Activated T-cell treated with anti-CD3 and anti-CD28 coated beads, Interleukin-2, amount 50 U/mL, for 4 hours (primary cell): Measurements from ENCODE around the gene YIPF5. TPM values are rescaled to one million over a fixed set of nuclear protein-coding genes. Genes with fewer than 3 reads are reported as not detected.
A peak's percentile ranks its signal among the peaks of the same experiment; 100 is the strongest.

ENCODE experiments used
- ATAC-seq, 2 donors: fragments of 200-7000 bp; cut with Tn5 transposase; one replicate each; pipeline ENCODE4 v1.10.0; 2021
- DNase-seq: peaks from one replicate; pipeline ENCODE4 v3.0.0-alpha.2; 2020
- H3K27me3 Mint-ChIP-seq: one replicate; pipeline ENCODE4 v1.8.0; 2021; ENCODE audit warnings: low read depth, mixed read lengths
- H3K36me3 Mint-ChIP-seq: one replicate; pipeline ENCODE4 v1.8.0; 2022; ENCODE audit warnings: mixed read lengths; ENCODE audit not compliant: insufficient read depth
- H3K4me1 Mint-ChIP-seq: one replicate; pipeline ENCODE4 v1.8.0; 2021; ENCODE audit warnings: low read depth, mixed read lengths
- H3K4me3 Mint-ChIP-seq: one replicate; pipeline ENCODE4 v1.8.0; 2021; ENCODE audit warnings: mild to moderate bottlenecking, moderate library complexity, mixed read lengths
- H3K9me3 Mint-ChIP-seq: one replicate; pipeline ENCODE4 v1.8.0; 2021; ENCODE audit warnings: mixed read lengths
- total RNA-seq, 3 donors: library from RNA; stranded (reverse); gene quantifications; one replicate each; pipeline ENCODE4 v1.2.1, GENCODE V29; 2021

Gene YIPF5
- 10 to 100 TPM; 27.2 to 32.2 (median 30.8) TPM for total RNA-seq

DNA sequence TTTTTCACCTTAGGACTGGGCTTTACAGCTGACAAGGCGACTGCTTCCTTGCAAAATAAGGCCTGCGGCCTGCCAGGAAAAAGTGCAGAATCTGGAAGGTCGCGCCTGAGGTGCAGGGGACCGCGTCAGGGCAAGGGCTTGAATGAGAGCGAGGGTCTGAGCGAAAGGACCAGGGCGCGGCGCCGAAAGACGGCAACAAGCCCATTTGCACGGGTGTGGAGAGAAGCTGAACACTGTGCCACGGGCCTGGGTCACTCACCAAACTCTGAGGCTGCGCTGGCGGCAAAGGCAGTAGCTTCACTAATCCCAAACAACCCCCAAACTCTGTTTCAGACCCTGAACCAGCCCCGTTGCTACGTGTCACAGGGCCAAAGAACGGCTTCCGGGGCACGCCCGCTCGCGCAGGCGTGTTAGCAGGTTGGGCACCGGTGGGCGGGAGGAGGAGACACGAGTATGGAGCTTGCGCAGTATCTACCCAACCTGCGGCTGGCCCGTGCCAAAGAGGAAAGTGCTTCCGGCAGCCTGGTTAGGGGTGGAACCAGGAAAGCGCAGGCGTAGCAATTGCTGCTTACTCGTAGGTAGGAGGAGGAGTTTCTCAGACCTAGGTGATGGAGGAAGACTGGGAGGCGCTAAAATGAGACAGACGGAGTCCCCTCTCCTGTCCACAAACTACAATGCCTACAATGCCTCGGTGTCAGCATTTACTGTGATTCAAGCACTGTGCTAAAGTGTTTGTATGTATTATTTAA is at the start of gene YIPF5, which contains the start of gene KCTD16:
YIPF5 (minus strand) TSS at position 384 of the 749 bp plus-strand sequence. CDS start 704 bp downstream, outside the sequence.
KCTD16 (plus strand) TSS at position 598 of the 749 bp plus-strand sequence.
- ATAC-seq, result peak; percentile 99

DNA sequence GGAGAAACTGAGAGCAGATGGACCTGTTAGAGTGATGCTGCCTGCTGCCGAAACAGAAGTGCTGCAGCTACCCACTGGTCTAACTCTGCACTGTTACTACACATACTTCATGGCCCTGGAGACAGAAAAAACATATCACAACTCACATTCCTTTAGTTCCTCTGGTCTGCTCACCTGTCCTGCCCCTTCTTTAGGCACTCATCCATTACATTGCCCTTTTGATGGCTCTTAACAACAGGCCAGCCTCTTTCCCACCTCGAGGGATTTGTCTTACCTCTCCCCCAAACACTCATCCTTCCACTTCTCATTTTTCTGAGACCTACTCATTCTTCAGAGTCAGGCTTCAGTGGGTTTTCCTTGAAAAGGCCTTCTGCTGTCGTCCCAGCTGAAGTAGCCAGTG is 49.4 kb upstream of the YIPF5 start:
- Mint-ChIP-seq H3K4me3 (no peak overlapping the region), H3K9me3 (no peaks in the 10 kb centered on the region), H3K27me3 (peaks cover 11% of the 10 kb centered on the region), H3K4me1 (no peaks in the 10 kb centered on the region), H3K36me3 (no peaks in the 10 kb centered on the region)
- DNase-seq (no peak), ATAC-seq (no peak)

More for the DNA sequence above, at the start of gene YIPF5, which contains the start of gene KCTD16:
- Mint-ChIP-seq H3K9me3 (no peaks in the 10 kb centered on the region), H3K36me3 (peaks cover 15% of the 10 kb centered on the region), H3K4me1 (peaks cover 45% of the 10 kb centered on the region), H3K4me3 (peak within 1 kb of the TSS; percentile 98), H3K27me3 (no peaks in the 10 kb centered on the region)
- peak; percentile 96 for DNase-seq

DNA sequence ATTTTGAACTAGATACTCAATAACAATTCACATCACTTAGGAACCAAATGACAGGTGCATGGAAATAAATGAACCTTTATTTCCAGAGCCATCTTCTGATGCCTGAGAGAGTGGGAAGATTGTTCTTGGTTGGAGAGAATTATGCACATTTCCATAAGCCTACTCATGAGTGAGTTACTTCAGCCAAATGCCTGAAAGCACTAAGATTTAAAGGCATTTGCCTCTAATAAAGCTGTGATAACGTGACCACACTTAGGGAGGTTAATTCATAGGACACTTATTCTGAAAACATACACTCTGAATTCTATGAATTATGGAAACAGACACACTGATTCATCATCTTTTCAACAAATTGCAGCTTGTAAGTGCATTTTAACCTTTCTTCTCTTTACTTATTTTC is 40.2 kb upstream of the YIPF5 start:
- H3K4me1 Mint-ChIP-seq, result no peaks in the 10 kb centered on the region
- no peaks in the 10 kb centered on the region for H3K9me3 Mint-ChIP-seq
- ATAC-seq, result no peak
- H3K27me3 Mint-ChIP-seq, result peaks cover 40% of the 10 kb centered on the region
- no peak overlapping the region for H3K4me3 Mint-ChIP-seq
- DNase-seq, result no peak
- H3K36me3 Mint-ChIP-seq, result no peaks in the 10 kb centered on the region

DNA sequence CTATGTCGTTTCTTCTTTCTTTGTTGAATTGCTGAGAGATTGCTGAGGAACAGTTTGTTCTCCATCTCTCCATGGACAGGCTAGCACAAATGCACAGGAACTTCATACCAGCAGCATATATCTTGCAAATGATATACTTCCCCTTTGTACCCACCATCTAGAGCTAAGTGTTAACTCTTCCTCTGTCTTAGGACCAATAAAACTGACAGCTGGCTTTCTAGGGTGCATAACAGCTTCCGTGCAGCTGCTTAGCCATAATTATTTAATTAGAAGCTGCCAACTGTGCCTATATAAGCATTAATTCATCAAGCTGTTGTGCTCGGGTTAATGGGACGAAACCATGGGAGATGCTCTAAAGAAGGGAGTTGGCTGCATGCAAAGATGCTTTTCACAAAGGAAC is 38.9 kb upstream of the YIPF5 start:
- H3K4me1 Mint-ChIP-seq, result peaks cover 3% of the 10 kb centered on the region
- no peak overlapping the region for H3K4me3 Mint-ChIP-seq
- DNase-seq (no peak), ATAC-seq (no peak)
- no peaks in the 10 kb centered on the region for H3K9me3 Mint-ChIP-seq
- no peaks in the 10 kb centered on the region for H3K36me3 Mint-ChIP-seq
- peaks cover 46% of the 10 kb centered on the region for H3K27me3 Mint-ChIP-seq

DNA sequence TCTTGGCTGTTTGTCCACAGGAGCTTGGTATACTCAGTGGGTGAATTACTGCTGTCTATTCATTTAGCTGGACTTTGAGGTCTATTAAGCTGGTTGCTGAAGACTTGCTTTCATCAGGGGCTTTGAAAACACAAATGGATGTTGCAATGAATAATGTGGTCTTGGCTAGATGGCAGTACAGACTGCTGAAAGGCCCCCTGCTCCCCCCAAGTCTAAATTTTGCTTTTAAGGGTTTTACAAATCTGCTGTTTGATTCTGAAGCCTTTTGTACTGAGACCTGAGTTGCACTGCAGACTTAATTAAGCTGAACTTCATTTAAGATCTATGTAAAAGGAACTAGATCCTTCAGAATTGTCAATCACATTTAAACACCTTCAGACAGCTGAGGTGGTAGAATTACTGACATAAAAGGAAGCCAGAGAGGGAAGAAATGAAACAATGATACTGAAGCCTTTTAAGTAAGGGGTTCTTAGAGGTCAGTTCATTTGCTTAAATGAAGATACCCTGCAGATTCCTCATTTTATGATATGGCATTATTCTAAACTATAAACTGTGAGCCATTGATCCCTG is 37.5 kb upstream of the YIPF5 start:
- DNase-seq (no peak), ATAC-seq (no peak)
- Mint-ChIP-seq H3K36me3 (no peaks in the 10 kb centered on the region), H3K4me1 (peaks cover 3% of the 10 kb centered on the region), H3K4me3 (no peak overlapping the region), H3K27me3 (peaks cover 46% of the 10 kb centered on the region), H3K9me3 (no peaks in the 10 kb centered on the region)

DNA sequence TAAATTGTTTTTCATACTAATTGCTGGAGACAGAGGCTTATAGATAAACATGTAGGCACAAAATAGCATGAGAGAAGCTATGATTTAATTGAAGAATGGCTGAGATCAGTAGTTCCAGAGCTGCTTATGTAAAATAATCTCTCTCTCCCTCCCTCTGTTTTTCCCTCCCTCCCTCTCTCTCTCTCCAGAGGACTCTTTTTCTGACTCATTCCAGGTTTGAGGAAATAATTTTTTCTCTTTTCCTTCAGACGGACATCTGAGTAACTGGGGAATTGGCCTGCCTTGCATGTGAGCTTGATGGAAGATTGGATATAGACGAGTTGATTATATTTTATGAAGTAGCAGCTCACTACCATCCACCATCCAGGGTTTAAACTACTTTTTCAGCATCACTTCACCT is 35.7 kb upstream of the YIPF5 start:
- no peaks in the 10 kb centered on the region for H3K36me3 Mint-ChIP-seq
- no peak for DNase-seq
- peaks cover 3% of the 10 kb centered on the region for H3K4me1 Mint-ChIP-seq
- peaks cover 48% of the 10 kb centered on the region for H3K27me3 Mint-ChIP-seq
- no peak overlapping the region for H3K4me3 Mint-ChIP-seq
- H3K9me3 Mint-ChIP-seq, result no peaks in the 10 kb centered on the region
- ATAC-seq, result no peak

DNA sequence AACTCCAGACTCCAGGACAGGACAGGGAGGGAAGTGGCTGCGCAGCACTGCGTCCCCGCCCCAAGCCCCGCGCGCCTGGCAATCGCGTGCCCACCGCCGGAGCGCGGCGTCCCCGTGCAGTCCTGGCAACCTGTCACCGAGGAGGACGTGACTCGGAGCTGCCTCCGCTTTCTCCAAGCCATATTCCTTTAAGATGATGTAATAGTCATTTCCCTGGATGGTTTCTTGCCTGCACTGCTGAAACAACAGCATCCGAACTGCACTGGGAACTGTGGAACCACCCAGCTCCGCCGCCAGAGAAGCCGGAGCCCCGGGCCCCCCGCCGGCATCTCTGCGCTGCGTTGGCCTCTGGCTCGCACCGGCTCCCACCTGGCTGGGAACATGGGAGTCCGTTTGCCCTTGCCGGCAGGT is 34.7 kb upstream of the YIPF5 start:
- H3K4me3 Mint-ChIP-seq, result no peak overlapping the region
- DNase-seq, result no peak
- ATAC-seq, result no peak
- peaks cover 56% of the 10 kb centered on the region for H3K27me3 Mint-ChIP-seq
- H3K36me3 Mint-ChIP-seq, result no peaks in the 10 kb centered on the region
- H3K4me1 Mint-ChIP-seq, result peaks cover 3% of the 10 kb centered on the region
- no peaks in the 10 kb centered on the region for H3K9me3 Mint-ChIP-seq

DNA sequence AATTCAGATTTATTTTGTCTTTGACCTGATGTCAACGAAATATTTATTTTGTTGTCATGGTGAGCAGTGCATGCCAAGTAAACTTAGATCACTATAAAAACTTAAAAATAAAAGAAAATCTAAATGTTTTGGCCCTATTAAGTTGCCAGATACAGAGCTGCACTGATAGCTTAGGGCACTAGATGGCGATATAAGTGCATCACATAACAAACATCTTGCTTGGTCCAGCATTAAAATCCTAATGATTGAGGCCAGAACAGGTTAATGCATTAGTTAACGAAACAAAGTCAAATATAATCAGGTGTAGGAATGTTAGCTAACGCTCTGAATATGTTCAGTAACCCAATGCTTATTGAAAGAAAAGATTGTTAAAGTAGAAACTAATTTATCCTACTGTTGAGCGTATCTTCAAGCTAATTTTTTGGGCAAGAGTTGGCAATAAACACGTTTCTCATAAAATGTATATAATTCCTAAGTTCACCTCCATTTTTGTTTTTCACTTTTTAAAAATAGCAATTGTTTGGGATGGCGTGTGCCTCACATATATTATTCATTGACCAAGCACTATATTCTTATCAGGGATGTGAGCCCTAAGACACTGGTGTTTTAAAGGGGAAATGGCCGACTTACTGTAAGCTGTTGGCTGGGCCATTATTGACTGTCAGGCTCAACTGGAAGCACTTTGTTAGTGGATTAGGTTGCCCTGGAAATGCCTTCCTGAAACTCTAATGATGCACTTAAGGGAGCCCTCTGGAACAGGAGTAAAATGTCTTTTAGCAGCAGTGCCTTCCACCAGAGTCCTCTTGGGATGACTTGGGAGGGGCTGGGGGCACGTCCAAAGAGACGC is 33.5 kb upstream of the YIPF5 start:
- ATAC-seq (peak; percentile 51 to 73), DNase-seq (peak; percentile 15)
- Mint-ChIP-seq H3K4me3 (no peak overlapping the region), H3K36me3 (no peaks in the 10 kb centered on the region), H3K4me1 (peaks cover 3% of the 10 kb centered on the region), H3K27me3 (peaks cover 59% of the 10 kb centered on the region), H3K9me3 (no peaks in the 10 kb centered on the region)

DNA sequence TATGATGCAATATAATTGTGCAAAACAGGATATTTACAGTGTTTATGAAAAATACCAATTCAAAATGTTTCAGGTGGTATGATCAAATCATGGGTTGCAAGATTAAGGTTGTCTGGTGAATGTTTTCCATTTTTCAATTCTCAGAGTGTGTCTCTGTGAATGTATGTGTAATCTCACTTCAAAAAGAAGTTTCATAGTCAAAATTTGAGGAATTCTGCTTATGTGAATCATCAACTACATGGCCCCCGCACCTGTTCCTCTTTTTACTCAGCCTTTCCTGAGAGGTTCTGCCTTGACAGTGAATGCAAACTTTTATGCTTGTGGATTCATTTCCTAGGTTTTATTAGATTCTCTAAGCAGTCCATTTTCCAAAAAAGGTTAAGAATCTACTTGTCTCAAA is 32.3 kb upstream of the YIPF5 start:
- Mint-ChIP-seq H3K27me3 (peaks cover 58% of the 10 kb centered on the region), H3K4me3 (no peak overlapping the region), H3K4me1 (peaks cover 3% of the 10 kb centered on the region), H3K36me3 (no peaks in the 10 kb centered on the region), H3K9me3 (no peaks in the 10 kb centered on the region)
- ATAC-seq (no peak), DNase-seq (no peak)

DNA sequence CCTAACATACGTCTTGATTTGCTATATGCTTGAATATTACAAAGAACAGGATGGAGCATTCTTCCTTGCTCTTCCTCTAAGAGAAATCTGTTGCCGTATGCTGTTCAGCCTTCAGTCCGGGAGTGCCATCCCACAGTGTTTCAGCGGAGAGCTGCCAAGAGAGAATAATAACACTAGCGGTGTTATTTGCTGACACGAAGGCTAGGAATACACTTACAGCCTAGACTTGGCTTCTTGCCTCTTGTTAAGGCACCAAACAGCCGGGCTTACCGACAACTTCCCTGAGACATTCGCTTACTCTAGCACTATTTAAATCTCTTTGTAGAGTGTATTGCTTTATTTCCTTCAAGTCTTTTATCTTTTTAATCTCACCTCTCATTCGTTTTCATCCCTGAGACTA is 31.6 kb upstream of the YIPF5 start:
- Mint-ChIP-seq H3K4me1 (peaks cover 3% of the 10 kb centered on the region), H3K36me3 (no peaks in the 10 kb centered on the region)

DNA sequence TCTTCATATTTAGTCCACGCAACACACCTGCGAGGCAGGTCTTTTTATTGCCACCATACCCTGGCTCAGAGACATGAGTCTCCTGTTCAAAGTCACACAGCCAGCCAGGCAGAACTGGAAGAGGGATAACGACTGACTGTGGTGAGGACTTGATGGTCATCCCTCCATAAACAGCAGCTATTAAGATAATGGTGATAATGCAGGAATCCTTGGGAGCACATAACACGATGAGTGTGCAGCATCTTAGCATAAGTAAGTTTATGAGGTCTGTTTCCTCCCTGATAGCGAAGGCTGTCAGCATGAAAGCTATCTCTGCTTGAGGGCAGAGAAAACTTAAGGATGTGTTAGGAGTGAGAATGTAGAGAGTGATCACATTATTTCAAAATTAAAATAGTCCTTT is 31.1 kb upstream of the YIPF5 start:
- H3K9me3 Mint-ChIP-seq, result no peaks in the 10 kb centered on the region
- H3K36me3 Mint-ChIP-seq, result no peaks in the 10 kb centered on the region
- ATAC-seq (no peak), DNase-seq (no peak)
- H3K4me1 Mint-ChIP-seq, result peaks cover 3% of the 10 kb centered on the region
- H3K27me3 Mint-ChIP-seq, result peaks cover 47% of the 10 kb centered on the region
- no peak overlapping the region for H3K4me3 Mint-ChIP-seq

More for the DNA sequence above, 31.6 kb upstream of the YIPF5 start:
- H3K9me3 Mint-ChIP-seq, result no peaks in the 10 kb centered on the region
- no peak for ATAC-seq
- DNase-seq, result no peak
- peaks cover 51% of the 10 kb centered on the region for H3K27me3 Mint-ChIP-seq
- no peak overlapping the region for H3K4me3 Mint-ChIP-seq

DNA sequence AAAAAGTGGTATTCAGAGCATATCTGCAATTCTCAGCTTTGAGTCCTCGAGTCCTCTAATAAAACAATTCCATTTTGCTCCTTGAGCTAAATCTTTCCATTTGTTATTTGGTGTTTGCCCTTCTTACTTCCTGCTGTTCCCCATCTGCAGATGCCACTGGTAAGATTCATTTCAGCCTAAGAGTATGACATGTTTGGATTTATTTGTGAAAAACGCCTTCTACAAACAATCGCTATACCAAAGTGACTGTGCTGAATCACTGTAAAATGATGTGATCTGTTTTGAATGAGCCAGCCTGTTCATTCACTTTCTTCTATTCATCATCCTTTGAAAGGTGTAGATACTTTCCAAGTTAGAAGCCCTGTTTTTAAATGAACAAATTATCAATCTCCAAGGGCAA is 27.9 kb upstream of the YIPF5 start:
- Mint-ChIP-seq H3K27me3 (peaks cover 23% of the 10 kb centered on the region), H3K4me1 (no peaks in the 10 kb centered on the region)
- ATAC-seq, result no peak

DNA sequence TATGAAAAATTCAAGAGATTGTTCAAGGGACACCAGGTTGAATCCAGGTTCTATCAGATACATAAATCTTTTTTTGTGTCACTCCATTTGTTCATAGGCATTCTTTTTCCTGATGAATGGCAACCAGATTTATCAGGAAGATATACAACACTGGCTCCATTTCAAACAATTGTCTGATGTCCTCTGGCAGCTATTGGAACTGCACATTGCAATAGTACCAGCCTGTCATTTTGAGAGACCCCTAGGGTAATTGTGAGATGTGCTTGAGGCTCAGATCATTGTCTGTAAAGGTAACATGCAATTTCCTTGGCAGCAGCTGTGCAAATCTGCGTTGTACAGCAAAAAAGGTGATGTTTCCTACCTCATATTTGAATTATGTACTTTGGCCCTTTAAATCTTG is 26.2 kb upstream of the YIPF5 start:
- ATAC-seq, result no peak
- DNase-seq, result no peak
- Mint-ChIP-seq H3K4me3 (no peak overlapping the region), H3K4me1 (no peaks in the 10 kb centered on the region), H3K9me3 (no peaks in the 10 kb centered on the region), H3K27me3 (peaks cover 20% of the 10 kb centered on the region), H3K36me3 (no peaks in the 10 kb centered on the region)

More for the DNA sequence above, 27.9 kb upstream of the YIPF5 start:
- H3K36me3 Mint-ChIP-seq, result no peaks in the 10 kb centered on the region
- DNase-seq, result no peak
- H3K4me3 Mint-ChIP-seq, result no peak overlapping the region
- H3K9me3 Mint-ChIP-seq, result no peaks in the 10 kb centered on the region

DNA sequence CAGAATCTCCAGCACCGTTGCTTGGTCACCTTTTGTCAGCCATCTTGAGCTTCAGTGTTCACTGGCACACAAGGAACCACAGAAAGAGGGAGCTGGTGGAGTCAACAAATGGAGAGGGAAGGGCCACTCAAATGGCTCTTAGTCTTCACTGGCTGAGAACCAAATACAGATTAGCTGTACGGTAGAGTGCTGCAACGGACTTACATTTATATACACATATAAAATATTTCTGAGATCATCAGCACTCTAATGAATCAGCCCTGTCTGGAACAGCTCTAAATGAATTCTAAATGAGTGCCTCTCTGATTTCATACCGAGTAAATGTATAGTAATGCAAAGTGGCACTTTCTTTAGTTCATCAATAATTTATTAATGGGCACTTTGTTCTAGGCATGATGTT is 25.0 kb upstream of the YIPF5 start:
- no peak for DNase-seq
- Mint-ChIP-seq H3K9me3 (no peaks in the 10 kb centered on the region), H3K4me3 (no peak overlapping the region), H3K36me3 (no peaks in the 10 kb centered on the region), H3K27me3 (peaks cover 9% of the 10 kb centered on the region), H3K4me1 (no peaks in the 10 kb centered on the region)
- no peak for ATAC-seq
